H1 (cell line): ENCODE data around the gene ADPGK. TPM values are rescaled to one million over a fixed set of nuclear protein-coding genes. Genes with fewer than 3 reads are reported as not detected.

Experiments
- CTCF ChIA-PET: fragments of 300-600 bp; sonication (Branson Sonifier 250); formaldehyde crosslinking; loops from one replicate; lab custom pipeline; 2021; ENCODE audit not compliant: partially characterized antibody; lab: Charles Lee
- POLR2A ChIA-PET: fragments of 300-600 bp; sonication (Branson Sonifier 250); formaldehyde crosslinking; loops from one replicate; lab custom pipeline; 2021; ENCODE audit warnings: inconsistent platforms; ENCODE audit not compliant: partially characterized antibody; lab: Charles Lee
- DNase-seq, 2 experiments: peaks; one replicate each; pipeline versions ENCODE4 v3.0.0 to v3.0.0-alpha.2; 2010 to 2022; ENCODE audit warnings: low spot score in 2 of 2, low read depth in 1 of 2, mixed read lengths in 1 of 2
- FAIRE-seq: peaks from 2 replicates; lab custom pipeline; 2011; peaks lifted over from hg19 to GRCh38; lab: Jason Lieb, UNC
- H2AFZ ChIP-seq: 2 replicates; pipeline ENCODE4 v1.8.1; 2012; ENCODE audit warnings: low read length, inconsistent platforms
- H2AK5ac ChIP-seq: 2 replicates; pipeline ENCODE4 v1.6.1; 2013; ENCODE audit warnings: low read depth, low read length
- H2BK120ac ChIP-seq: replicated peaks from 2 replicates; pipeline ENCODE3; 2013; ENCODE audit warnings: low read depth, low read length, inconsistent platforms
- H2BK12ac ChIP-seq: 2 replicates; pipeline ENCODE4 v1.6.1; 2013; ENCODE audit warnings: low read depth, low read length
- H2BK15ac ChIP-seq: 2 replicates; pipeline ENCODE4 v1.6.1; 2013; ENCODE audit warnings: low read length
- H2BK20ac ChIP-seq: 2 replicates; pipeline ENCODE4 v1.6.1; 2013; ENCODE audit warnings: low read length
- H2BK5ac ChIP-seq: 2 replicates; pipeline ENCODE4 v1.6.1; 2013; ENCODE audit warnings: low read depth, low read length
- H3K14ac ChIP-seq: 2 replicates; pipeline ENCODE4 v1.6.1; 2013; ENCODE audit warnings: inconsistent platforms; ENCODE audit not compliant: insufficient read length
- H3K18ac ChIP-seq: 2 replicates; pipeline ENCODE4 v1.6.1; 2013; ENCODE audit warnings: low read length; ENCODE audit errors: extremely low read depth
- H3K23ac ChIP-seq: 2 replicates; pipeline ENCODE4 v1.6.1; 2013; ENCODE audit warnings: inconsistent platforms; ENCODE audit not compliant: insufficient read length
- H3K23me2 ChIP-seq: 2 replicates; pipeline ENCODE4 v1.6.1; 2013; ENCODE audit warnings: low read depth, low read length
- H3K27ac ChIP-seq: 2 replicates; pipeline ENCODE4 v1.6.1; 2011; ENCODE audit warnings: low read depth, low read length, inconsistent platforms
- H3K27me3 ChIP-seq, 4 experiments: replicated peaks in 1 of 4; 1 replicate in 1 of 4; 2 replicates in 3 of 4; pipeline versions ENCODE4 v1.6.1 to v1.8.1; 2011 to 2013; ENCODE audit warnings: low read length in 3 of 4, mild to moderate bottlenecking in 3 of 4, inconsistent platforms in 2 of 4, mixed read lengths in 2 of 4, moderate library complexity in 1 of 4; ENCODE audit not compliant: control insufficient read depth in 3 of 4, insufficient read depth in 3 of 4; ENCODE audit errors: extremely low read depth in 1 of 4
- H3K36me3 ChIP-seq, 4 experiments: 2 replicates each; pipeline versions ENCODE4 v1.6.1 to v1.8.1; 2011 to 2013; ENCODE audit warnings: mild to moderate bottlenecking in 4 of 4, low read length in 3 of 4, moderate library complexity in 2 of 4, control low read depth in 1 of 4, inconsistent platforms in 1 of 4; ENCODE audit not compliant: insufficient read depth in 4 of 4, control insufficient read depth in 2 of 4
- H3K4ac ChIP-seq: replicated peaks from 2 replicates; pipeline ENCODE3; 2013; ENCODE audit warnings: low read length, low read depth, mixed read lengths, inconsistent platforms; ENCODE audit not compliant: insufficient read length
- H3K4me1 ChIP-seq, 4 experiments: replicated peaks in 1 of 4; 1 replicate in 1 of 4; 2 replicates in 3 of 4; pipeline versions ENCODE4 v1.6.1 to v1.8.1; 2011 to 2013; ENCODE audit warnings: low read length in 3 of 4, inconsistent platforms in 2 of 4, mixed read lengths in 1 of 4; ENCODE audit not compliant: insufficient read depth in 4 of 4, control insufficient read depth in 3 of 4
- H3K4me2 ChIP-seq, 2 experiments: 2 replicates each; pipeline versions ENCODE4 v1.6.1 to v1.8.1; 2011 to 2013; ENCODE audit warnings: low read depth in 2 of 2, low read length in 2 of 2, control low read depth in 1 of 2, inconsistent platforms in 1 of 2, mild to moderate bottlenecking in 1 of 2; ENCODE audit not compliant: insufficient read depth in 1 of 2
- H3K4me3 ChIP-seq, 4 experiments: fragments of 200-600, 300-600 bp in 1 of 4; sonication (generic), shearing (Covaris generic), sonication (Bioruptor Twin) in 1 of 4; 2 replicates each; pipeline versions ENCODE4 v1.5.1 to v1.8.1; 2011 to 2016; ENCODE audit warnings: low read length in 4 of 4, low read depth in 3 of 4, control low read depth in 2 of 4, inconsistent platforms in 2 of 4, mild to moderate bottlenecking in 2 of 4, mixed read lengths in 1 of 4, moderate library complexity in 1 of 4; ENCODE audit not compliant: insufficient read depth in 2 of 4; ENCODE audit errors: extremely low read depth in 1 of 4
- H3K56ac ChIP-seq: replicated peaks from 2 replicates; pipeline ENCODE3; 2013; ENCODE audit warnings: low read depth, mild to moderate bottlenecking, mixed read lengths, low read length, inconsistent platforms; ENCODE audit not compliant: insufficient read length
- H3K79me1 ChIP-seq: 2 replicates; pipeline ENCODE4 v1.6.1; 2013; ENCODE audit warnings: low read depth, low read length, control low read depth
- H3K79me2 ChIP-seq, 2 experiments: 2 replicates each; pipeline versions ENCODE4 v1.6.1 to v1.8.1; 2012 to 2013; ENCODE audit warnings: low read length in 2 of 2, mild to moderate bottlenecking in 2 of 2, inconsistent platforms in 1 of 2; ENCODE audit not compliant: insufficient read depth in 2 of 2, control insufficient read depth in 1 of 2
- H3K9ac ChIP-seq, 4 experiments: replicated peaks in 1 of 4; 1 replicate in 1 of 4; 2 replicates in 3 of 4; pipeline versions ENCODE4 v1.6.1 to v1.8.1; 2011 to 2013; ENCODE audit warnings: low read depth in 3 of 4, low read length in 3 of 4, control low read depth in 2 of 4, mild to moderate bottlenecking in 2 of 4, moderate library complexity in 2 of 4, inconsistent platforms in 1 of 4; ENCODE audit errors: extremely low read depth in 1 of 4
- H3K9me3 ChIP-seq, 2 experiments: 2 replicates each; pipeline versions ENCODE4 v1.6.1 to v1.8.1; 2012 to 2013; ENCODE audit warnings: mild to moderate bottlenecking in 2 of 2, moderate library complexity in 2 of 2, control low read depth in 1 of 2, inconsistent platforms in 1 of 2, low read depth in 1 of 2, low read length in 1 of 2, mixed read lengths in 1 of 2; ENCODE audit not compliant: insufficient read depth in 2 of 2
- H4K20me1 ChIP-seq, 2 experiments: replicated peaks in 1 of 2; 2 replicates each; pipeline versions ENCODE3 to v1.8.1; 2011 to 2013; ENCODE audit warnings: inconsistent platforms in 2 of 2, low read length in 2 of 2, mild to moderate bottlenecking in 1 of 2; ENCODE audit not compliant: insufficient read depth in 2 of 2, control insufficient read depth in 1 of 2
- H4K5ac ChIP-seq: 2 replicates; pipeline ENCODE4 v1.6.1; 2013; ENCODE audit warnings: low read length, low read depth, mixed read lengths, inconsistent platforms; ENCODE audit not compliant: insufficient read length
- H4K8ac ChIP-seq: 2 replicates; pipeline ENCODE4 v1.8.0; 2013; ENCODE audit warnings: mild to moderate bottlenecking, moderate library complexity, low read length, inconsistent platforms; ENCODE audit not compliant: insufficient read depth; ENCODE audit errors: extremely low read depth
- H4K91ac ChIP-seq: replicated peaks from 2 replicates; pipeline ENCODE3; 2013; ENCODE audit warnings: low read length, mixed read lengths, inconsistent platforms; ENCODE audit not compliant: insufficient read length
- CREB1 ChIP-seq: IDR thresholded peaks from 2 replicates; pipeline ENCODE4 v1.6.1; 2012; ENCODE audit warnings: inconsistent platforms
- E2F6 ChIP-seq: IDR thresholded peaks from 2 replicates; pipeline ENCODE4 v1.6.1; 2012; ENCODE audit warnings: inconsistent platforms
- GABPA ChIP-seq: IDR thresholded peaks from 2 replicates; pipeline ENCODE4 v1.6.1; 2011; ENCODE audit warnings: mild to moderate bottlenecking, low read length, moderate library complexity, borderline replicate concordance; ENCODE audit not compliant: insufficient read depth
- HDAC6 ChIP-seq: IDR thresholded peaks from one replicate; pipeline ENCODE4 v1.7.1; 2012; ENCODE audit warnings: low read depth, mild to moderate bottlenecking, inconsistent platforms, low read length, moderate library complexity
- MAFK ChIP-seq: IDR thresholded peaks from 2 replicates; pipeline ENCODE4 v1.6.1; 2012; ENCODE audit warnings: low read depth, mild to moderate bottlenecking, improper control_type of control experiment, low read length
- NANOG ChIP-seq: IDR thresholded peaks from 2 replicates; pipeline ENCODE4 v1.6.1; 2011; ENCODE audit warnings: low read length, low read depth, mild to moderate bottlenecking, inconsistent platforms; ENCODE audit not compliant: insufficient read depth, poor library complexity, severe bottlenecking
- PHF8 ChIP-seq: fragments of 200-600 bp; sonication (generic); conservative IDR thresholded peaks from 2 replicates; pipeline ENCODE4 v1.7.1; 2012; ENCODE audit warnings: low read depth, mild to moderate bottlenecking, inconsistent platforms, low read length, moderate library complexity
- RBBP5 ChIP-seq: IDR thresholded peaks from 2 replicates; pipeline ENCODE4 v1.7.1; 2012; ENCODE audit warnings: low read depth, mild to moderate bottlenecking, inconsistent platforms, low read length, moderate library complexity, borderline replicate concordance
- SP2 ChIP-seq: IDR thresholded peaks from 2 replicates; pipeline ENCODE4 v1.6.1; 2012; ENCODE audit warnings: mild to moderate bottlenecking, low read length, inconsistent platforms
- TEAD4 ChIP-seq: IDR thresholded peaks from 2 replicates; pipeline ENCODE4 v1.6.1; 2012; ENCODE audit warnings: low read depth, low read length, inconsistent platforms, mixed read lengths
- ZNF274 ChIP-seq: IDR thresholded peaks from 2 replicates; pipeline ENCODE4 v1.7.0; 2012; ENCODE audit warnings: low read length, borderline replicate concordance; ENCODE audit errors: extremely low read depth
- WGBS, 2 experiments: shearing (Covaris generic) in 1 of 2; methylation state at CpG; one replicate each; pipeline versions ENCODE4 v1.1.6 to v1.1.7; 2013 to 2015; ENCODE audit warnings: low lambda C conversion rate in 2 of 2, mixed read lengths in 2 of 2, inconsistent platforms in 1 of 2, low coverage in 1 of 2, missing lambda C conversion rate in 1 of 2; ENCODE audit not compliant: insufficient replicate concordance in 2 of 2, insufficient coverage in 1 of 2, insufficient read length in 1 of 2; ENCODE audit errors: extremely low coverage in 1 of 2, missing lambda C conversion rate in 1 of 2; 5-methylcytosine and 5-hydroxymethylcytosine counted together
- polyA plus RNA-seq, 7 experiments: library from polyadenylated mRNA; depleted of rRNA in 3 of 7; stranded (reverse) in 5 of 7; unstranded in 2 of 7; fragments of >200 nt in 5 of 7; fragments of 200-250 nt in 2 of 7; gene quantifications; 1 replicate in 5 of 7; 2 replicates in 1 of 7; 4 replicates in 1 of 7; pipeline versions ENCODE4 v1.2.1 to v1.2.3, GENCODE V29; 2011 to 2013; ENCODE audit warnings: missing spikeins in 2 of 7, mixed read lengths in 2 of 7
- total RNA-seq: library from RNA; stranded (reverse); fragmentation: NEBNext Ultra II Directional; extraction: Animal tissue kit (Norgen Biotek cat#: 25700); gene quantifications from 2 replicates; pipeline ENCODE4 v1.2.1, GENCODE V29; 2021

The ADPGK gene
- total and polyA plus RNA-seq, 2 of the 8 experiments (the other 6 are each of a cell fraction or from before 2014, with no cell fraction given): 32.2 to 38.2 TPM

- H3K27me3 ChIP-seq: no peaks in the 10 kb centered on the region
- no peak overlapping the region for H2AK5ac ChIP-seq
- no peak overlapping the region for H3K9ac ChIP-seq
- H3K79me1 ChIP-seq: no peaks in the 10 kb centered on the region
- FAIRE-seq: no peak
- H3K4me1 ChIP-seq: no peaks in the 10 kb centered on the region
- no peak overlapping the region for H2BK5ac ChIP-seq
- no peak overlapping the region; the same call in 1 of the 2 replicates for H4K8ac ChIP-seq
- H3K23me2 ChIP-seq: no peaks in the 10 kb centered on the region
- no peak overlapping the region for H3K4me2 ChIP-seq
- no peak overlapping the region for H3K56ac ChIP-seq
- POLR2A ChIA-PET: no interaction called here
- no peak overlapping the region for H2BK120ac ChIP-seq
- H3K4ac ChIP-seq: no peak overlapping the region
- H2AFZ ChIP-seq: no peak overlapping the region
- peaks cover 0 to 2% of the 10 kb centered on the region in 2 experiments for H4K20me1 ChIP-seq
- no peaks in the 10 kb centered on the region for H3K9me3 ChIP-seq
- no peak overlapping the region for H2BK12ac ChIP-seq
- H2BK20ac ChIP-seq: no peak overlapping the region
- no peak overlapping the region for H2BK15ac ChIP-seq
- no peak overlapping the region for H3K4me3 ChIP-seq
- WGBS, 2 experiments: 90% methylated on average over 5 of the region's 5 CpGs; no CpG with 5 or more reads in 1 of the 2 experiments
- no peak overlapping the region for H3K14ac ChIP-seq
- no peaks in the 10 kb centered on the region for H3K79me2 ChIP-seq
- no peak for DNase-seq
- H3K36me3 ChIP-seq: peaks cover 7 to 25% (median 9%) of the 10 kb centered on the region in 4 experiments
- H3K27ac ChIP-seq: no peak overlapping the region
- no peak overlapping the region for H3K18ac ChIP-seq
- TF ChIP-seq HDAC6 (no peak), E2F6 (no peak), RBBP5 (no peak), CREB1 (no peak), SP2 (no peak), NANOG (no peak), PHF8 (no peak), ZNF274 (no peak), MAFK (no peak), TEAD4 (no peak), GABPA (no peak)
- no peak overlapping the region for H4K5ac ChIP-seq
- no peak overlapping the region for H4K91ac ChIP-seq
- no peak overlapping the region for H3K23ac ChIP-seq
- CTCF ChIA-PET: interaction anchor here (0.7 to 1.3 kb wide), 2 partner anchors 39 to 525 kb away, joined by 3 read pairs; no protein-coding TSS in a partner anchor
Measured at GRCh38 chr15:72760590-72761260, 22.8 kb downstream of the ADPGK start.
